GM21825 (cell line): ENCODE measurements around the gene NUDT14.

Experiments
- ATAC-seq: cut with Tn5 transposase; IDR thresholded peaks from one replicate; pipeline ENCODE4 v1.9.1; 2021; ENCODE audit warnings: mild to moderate bottlenecking, moderate library complexity; ENCODE audit not compliant: unreplicated experiment

The NUDT14 gene

DNA sequence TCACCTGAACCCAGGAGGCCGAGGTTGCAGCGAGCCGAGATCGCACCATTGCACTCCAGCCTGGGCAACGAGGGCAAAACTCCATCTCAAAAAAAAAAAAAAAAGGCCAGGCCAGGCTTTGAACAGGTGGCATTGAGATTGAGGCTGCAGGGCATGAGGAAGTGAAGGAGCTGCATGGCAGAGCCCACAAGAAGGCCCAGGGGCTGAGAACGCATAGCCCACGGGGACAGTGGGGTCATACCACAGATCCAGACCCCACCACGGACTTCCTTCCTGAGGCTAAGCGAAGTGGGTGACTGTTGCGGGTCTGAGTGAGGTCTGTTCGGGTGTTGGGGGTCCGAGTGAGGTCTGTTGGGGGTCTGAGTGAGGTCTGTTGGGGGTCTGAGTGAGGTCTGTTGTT is 20.3 kb downstream of the NUDT14 start:
- no peak for ATAC-seq

DNA sequence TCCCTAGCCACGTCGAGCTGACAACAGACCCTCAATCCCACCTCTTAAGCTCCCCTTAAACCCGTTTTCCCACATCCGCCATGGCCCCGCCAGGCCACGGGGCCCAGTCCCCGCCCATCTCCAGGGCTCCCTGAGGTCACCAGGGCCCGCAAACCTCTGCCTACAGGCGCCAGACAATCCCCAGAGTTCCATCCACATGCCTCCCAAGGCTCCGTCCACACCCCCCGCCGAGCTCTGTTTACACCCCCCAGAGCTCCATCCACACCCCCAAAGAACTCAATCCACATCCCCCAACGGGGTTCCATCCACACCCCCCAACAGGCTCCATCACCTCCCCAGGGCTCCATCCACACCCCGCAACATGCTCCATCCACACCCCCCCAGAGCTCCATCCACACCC is 21.8 kb downstream of the NUDT14 start:
- no peak for ATAC-seq

DNA sequence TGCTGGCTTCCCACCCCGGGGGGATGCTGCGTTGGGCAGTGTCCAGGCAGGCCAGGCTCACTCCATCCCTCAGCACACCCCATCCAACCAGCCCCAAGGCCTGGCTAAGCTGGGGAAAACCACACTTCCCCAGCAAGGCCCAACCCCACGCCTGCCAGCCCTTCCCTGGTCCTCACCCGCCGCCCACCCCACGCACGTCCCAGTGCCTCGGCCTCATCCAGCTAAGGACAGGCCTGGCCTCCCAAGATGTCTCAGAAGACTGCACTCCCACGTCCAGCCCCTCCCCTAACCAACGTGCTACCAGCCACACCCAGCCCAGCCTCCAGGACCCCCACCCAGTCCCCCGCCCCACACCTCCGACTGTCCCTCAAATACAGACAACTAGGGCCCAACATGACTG is 22.3 kb downstream of the NUDT14 start:
- ATAC-seq, result no peak

DNA sequence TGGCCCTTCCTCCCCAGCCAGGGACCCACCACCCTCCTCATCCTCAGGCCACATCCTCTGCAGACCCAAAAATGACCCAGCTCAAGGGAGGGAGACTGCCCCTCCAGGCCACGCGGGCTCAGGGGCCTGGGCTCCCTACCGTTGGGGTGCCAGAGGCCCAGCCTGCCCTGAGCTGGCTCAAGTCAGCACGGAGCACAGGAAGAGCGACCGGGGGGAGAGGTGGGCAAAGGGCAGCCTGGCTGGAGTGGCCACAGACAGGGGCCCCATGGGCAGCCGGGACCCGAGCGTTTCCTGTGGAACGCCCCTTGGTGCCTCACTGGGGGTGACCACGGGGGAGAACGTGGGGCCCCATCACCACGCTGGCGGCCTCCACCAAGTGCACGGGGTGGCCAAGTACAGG is 23.2 kb downstream of the NUDT14 start:
- ATAC-seq, result no peak

DNA sequence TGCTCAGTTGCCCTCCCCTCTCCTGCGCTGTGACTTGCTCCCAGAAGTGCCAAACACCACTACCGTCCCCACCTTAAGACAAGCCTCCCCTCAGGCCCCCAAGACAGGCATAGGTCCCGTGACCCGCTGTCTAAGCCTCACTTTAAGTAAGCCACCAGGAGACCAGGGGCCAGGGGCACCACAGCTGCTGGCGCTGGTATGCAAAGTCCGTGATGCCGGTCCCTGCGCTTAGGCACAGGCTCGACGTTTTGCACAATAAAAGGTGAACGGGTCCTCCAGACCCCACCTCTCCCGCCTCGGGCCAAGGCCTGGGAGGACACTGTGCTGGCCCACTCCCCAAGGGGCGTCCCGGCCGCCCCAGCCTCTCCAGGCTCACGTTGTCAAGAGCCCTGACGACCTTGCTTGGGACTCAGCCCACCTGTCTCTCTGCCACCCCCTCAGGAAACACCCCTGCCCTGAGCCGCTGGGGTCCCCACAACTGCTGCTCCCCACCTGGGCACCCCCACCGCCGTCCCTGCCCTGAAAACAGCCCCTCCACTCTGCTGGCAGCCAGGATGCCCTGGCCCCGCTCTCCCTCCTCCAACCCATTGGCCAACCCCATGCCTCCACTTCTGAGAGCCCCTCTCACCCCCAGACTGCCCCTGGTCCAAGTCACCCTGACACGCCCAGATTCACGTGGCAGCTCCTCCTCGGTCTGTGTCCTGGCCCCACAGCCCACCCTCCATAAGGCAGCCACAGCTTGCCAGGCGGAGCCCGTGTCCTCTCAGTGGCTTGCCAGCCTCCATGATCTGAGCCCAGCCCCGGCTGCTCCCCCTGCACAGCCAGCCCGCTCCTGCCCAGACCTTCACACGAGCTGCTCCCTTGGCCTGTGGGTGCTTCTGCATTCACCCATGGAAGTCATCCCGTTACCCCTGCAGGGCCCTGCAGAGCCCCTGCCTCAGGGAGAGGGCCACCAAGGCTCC is 24.4 kb downstream of the NUDT14 start:
- ATAC-seq, result no peak

DNA sequence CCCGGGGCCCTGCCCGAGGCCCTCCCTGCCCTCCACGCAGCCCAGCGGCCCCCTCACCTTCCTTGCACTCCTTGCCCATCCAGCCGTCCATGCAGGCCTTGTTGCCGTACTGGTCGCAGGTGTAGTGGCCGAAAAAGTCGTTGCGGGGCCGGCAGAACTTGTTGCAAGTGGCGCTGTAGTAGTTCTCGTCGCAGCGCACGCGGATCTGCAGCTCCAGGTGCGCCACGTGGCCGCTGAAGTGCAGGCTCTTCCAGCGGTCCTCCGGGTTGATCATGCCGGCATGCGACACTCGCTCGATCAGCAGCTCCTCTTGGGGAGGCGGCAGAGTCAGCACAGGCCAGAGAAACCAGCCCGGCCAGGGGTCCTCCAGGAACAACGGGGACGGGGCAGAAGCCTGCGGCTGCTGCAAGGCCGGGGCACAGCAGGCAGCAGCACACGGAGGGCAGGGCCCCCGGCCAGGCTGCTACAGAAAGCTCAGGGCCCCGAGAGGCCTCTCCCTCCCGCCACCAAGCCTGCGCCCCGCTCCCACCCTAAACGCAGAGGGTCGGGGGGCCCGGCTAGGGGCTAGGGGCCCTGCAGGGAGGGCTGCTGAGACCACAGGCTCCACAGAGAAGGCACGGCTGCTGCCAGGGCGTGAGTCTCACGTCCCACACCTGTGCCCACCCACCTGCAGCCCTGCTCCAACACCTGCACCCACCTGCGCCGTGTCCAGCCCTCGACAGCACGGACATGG is 25.3 kb downstream of the NUDT14 start:
- ATAC-seq, result no peak

DNA sequence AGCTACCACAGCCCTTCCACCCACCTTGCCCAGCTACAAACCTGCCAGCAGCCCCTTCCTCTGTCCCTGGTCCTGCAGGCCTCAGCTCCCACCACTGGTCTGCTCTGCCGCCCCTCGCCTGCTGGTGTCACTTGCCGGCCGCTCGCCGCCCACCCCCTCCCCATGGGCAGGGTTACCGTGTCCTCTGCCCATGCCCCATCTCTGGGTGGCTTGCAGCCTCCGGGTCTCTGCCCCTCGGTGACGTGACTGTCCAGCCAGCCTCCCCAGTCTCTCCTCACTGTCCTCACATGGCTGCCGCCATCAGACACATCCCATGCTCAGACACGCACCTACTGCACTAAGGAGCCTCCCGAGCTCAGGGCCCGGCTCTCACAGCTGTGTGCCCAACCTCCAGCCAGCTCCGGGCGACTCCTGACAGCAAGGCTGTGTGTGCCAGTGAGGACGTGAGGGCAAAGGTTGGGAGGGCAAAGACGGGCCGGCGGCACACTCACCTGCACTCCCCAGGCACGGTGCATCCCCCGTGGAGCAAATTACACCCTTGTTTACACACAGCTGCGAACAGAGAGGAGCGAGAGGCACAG is 26.0 kb downstream of the NUDT14 start:
- ATAC-seq, result no peak

DNA sequence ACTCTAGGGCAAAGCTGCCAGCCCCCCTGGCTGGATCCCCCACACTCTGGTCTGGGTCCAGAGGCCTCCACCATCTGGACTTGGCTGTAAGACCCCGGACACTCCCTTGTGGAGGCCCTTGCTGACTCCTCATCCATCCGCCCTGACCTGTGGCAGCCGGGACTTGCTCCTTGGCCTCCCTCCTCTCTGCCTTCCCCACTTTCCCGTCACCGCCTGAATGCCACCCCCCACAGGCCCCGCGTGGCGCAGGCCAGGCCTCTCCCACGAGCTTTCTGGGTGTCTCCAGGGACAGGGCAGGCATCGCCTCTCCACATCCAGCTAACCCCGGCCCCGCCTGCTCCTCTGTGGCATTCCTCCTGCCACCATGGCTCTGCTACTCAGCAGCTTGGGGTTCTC is 26.6 kb downstream of the NUDT14 start:
- no peak for ATAC-seq

DNA sequence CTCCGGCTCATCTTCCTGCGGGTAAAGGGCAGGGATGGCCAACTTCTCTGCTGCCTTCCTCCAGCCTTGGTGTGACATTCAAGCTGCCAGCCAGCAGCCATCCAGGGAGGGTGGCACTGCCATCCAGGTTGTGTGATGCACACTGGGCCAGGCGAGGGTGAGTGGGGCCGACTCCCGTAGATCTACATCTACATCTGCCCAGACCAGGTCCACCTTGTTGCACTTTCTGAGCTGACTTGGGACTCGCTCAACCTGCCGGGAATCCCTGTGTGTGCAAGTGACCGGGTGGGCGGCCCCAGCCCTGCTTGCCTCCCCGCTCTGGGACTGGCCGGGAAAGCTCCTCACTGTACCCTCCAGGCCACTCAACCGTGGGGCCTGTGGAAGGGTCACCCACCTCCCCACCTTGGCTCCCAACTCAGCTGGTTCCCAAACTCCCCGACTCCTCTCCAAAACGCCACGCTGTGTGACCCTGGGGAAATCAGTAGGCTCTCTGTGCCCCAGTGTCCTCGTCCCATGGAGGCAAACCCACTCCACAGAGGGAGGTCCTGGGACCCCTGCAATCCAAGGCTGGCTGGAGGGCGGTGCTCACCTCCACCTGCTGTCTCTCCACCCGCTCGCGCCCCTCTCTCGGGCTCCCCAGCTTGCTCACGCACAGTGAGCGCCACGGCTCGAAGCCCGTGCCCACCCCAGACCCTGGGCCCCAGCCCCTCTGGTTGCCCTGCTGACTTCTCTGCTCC is 27.2 kb downstream of the NUDT14 start:
- no peak for ATAC-seq

DNA sequence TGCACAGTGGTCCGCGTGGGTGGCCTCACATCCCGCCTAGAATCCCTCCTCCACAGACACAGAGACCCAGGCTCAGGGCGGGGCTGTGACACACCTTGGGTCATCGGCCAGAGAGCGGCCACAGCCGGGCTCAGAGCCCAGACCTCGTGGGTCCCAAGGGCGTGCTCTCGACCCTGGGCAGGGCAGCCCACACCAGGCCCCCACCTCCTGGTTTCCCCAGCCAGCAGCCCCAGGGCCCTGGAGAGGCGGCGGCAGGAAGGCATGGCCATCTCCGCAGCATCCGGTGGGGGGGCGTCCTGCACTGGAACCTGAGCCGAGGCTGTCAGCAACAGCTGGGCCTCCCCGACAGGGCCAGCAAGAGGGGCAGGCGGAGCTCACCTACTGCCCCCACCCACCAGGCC is 27.8 kb downstream of the NUDT14 start:
- ATAC-seq, result no peak

DNA sequence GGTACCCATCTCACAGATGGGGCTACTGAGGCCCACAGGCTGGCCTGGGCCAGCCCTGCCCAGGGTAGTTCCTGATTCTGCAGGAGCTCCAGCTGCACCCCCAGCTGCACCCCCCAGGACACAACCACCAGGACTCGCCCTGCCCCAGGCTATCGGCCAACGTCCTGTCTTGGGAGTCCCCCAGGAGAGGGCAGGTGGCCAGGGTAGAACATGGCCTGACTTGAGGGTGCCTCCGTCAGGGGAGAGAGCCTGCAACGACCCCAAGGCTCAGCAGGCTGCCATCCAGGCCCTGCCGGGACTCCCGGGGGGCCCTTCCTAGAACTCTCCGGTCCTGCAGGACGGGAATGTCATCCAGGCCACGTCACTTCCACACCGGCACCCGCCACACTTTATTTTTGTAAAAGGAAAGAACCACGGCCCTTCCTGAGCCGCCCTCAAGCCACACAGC is 28.3 kb downstream of the NUDT14 start:
- ATAC-seq, result no peak

DNA sequence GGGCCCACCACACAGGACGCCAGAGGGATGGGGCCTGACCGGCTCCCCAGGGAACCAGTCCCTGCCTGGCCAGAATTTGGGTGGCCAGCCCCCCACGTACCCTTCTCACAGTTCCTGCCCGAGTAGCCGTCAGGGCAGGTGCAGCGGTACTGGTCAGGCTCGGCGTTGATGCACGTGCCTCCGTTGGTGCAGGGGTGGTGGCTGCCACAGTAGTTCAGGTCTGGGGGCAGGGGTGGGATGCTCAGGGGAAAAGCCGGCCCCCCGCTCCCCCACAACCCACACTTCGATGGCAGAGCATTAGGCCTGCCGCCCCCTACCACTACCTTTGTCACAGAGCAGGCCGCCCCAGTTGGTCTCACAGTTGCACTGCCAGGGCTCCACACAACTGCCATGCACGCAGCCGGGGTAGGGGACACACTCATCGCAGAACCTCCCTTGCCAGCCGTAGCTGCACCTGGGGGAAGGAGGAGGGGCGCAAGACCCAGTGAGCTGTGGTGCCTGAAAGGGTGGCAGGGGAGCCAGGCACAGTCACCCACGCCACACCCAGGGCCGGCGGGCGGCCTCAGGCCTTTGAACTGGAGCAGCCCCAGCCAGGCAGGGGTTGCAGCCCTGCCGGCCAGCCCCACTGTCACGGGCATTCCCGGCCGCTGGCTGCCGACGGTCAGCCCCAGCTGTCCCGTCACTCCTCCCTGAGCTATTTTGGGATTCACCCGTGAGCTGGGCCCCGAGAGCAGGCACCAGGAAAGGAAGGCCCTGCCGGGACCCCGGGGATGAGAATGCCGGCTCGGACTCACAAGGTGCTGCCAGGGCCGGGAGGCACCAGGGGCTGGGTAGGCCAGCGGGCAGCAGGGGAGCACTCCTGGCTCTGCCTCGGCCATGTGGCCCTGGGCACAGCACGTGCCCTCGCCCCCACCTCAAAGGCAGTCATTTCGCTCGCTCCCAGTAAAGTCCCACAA is 29.0 kb downstream of the NUDT14 start:
- ATAC-seq, result no peak

DNA sequence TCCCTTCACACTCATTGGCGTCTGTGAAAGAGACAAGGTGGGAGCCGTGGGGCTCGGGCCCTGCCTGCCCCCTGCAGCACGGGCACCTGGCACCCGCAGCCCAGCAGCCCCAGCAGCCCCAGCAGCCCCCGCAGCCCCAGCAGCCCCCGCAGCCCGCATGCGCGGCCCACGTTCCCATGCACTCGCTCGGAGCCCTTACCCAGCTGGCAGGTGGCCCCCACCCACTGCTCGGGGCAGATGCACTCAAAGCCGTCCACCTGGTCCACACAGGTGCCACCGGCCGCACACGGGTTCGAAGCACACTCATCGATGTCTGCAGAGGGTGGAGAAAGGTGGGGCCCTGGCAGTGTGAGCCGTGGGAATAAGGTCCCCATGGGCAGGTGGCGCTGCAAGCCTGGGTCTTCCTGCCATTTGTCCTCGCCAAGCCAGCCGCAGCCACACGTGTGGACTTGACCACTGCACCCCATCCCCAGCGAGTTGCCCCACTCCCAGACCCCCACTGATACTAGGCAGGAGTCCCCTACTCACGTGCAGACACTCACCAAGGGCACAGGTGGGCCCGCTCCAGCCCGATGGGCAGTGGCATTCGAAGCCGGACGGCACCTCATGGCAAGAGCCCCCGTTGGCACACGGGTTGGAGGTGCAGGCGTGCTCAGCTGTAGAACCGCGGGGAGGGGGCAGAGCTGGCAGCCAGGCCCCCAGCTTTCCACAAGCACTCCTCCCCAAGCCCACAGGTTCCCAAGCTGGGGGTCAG is 29.9 kb downstream of the NUDT14 start:
- ATAC-seq, result no peak

DNA sequence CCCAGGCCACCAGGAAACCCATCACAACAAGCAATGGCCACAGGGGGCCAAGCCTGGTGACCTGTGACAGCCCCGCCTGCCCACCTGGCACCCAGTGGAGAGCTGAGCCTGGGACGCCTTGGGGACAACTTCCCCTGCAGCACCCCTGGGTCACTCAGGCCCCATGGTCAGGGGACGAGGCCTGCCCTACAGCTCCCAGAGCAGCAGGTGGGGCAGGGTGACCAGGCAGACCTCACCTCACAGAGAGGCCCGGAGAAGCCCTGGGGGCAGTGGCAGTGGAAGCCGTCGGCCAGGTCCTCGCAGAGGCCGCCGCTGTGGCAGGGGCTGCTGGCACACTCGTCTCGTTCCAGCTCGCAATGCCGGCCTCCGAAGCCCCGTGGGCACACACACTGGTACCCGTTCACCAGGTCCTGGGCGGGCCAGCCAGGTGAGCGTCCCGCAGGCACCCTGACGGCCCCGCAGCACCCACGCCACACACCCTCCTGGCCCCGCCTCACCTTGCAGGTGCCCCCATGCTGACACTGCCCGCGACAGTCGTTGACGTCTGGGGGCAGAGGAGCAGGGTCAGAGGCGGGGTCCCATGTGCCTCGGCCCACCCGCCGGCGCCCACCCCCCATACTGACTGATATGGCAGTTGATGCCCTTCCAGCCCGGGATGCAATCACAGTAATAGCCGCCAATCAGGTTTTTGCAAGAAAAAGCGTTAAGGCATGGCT is 30.6 kb downstream of the NUDT14 start:
- no peak for ATAC-seq

DNA sequence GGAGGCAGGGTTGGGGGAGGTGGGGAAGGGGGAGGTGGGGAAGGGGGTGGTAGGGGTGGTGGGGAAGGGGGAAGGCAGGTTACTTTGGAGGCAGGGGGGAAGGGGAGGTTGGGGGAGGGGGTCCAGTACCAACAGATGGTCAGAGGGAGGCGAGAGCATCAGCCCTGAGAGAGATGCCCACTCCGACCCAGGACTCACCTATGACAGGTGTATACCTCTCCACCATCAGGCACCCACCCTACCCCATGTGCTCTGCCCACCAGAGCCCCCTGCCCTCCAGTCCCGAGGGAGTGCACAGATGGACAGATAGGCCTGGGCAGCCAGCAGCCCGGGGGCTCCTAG is 31.1 kb downstream of the NUDT14 start:
- no peak for ATAC-seq

DNA sequence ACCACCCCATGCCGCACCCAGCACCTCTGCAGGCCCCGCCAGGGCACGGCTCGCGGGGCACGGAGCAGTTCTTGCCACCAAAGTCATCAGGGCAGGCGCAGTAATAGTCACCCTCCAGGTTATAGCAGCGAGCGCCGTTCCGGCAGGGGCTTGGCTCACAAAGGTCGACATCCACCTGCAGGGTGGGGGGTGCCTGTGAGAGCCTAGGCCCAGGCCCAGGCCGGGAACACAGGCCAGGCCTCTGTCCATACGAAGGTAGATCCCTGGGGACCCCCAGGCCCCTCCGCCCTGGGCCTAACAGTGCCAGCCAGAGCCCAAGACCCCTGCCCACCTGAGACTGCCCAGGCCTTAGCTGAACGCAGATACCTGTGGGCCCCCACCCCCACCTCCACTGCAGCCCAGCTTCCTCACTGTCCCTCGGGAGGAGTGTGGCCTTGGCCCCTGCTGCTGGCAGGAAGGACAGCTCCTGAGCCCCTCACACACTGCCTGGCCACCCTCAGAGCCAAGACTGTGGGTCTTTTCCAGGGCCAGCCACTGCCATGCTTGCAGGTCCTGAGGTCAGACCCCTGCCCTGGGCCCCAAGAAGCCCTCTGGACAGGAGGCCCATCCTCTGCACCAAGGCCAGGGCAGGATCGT is 31.8 kb downstream of the NUDT14 start:
- no peak for ATAC-seq

DNA sequence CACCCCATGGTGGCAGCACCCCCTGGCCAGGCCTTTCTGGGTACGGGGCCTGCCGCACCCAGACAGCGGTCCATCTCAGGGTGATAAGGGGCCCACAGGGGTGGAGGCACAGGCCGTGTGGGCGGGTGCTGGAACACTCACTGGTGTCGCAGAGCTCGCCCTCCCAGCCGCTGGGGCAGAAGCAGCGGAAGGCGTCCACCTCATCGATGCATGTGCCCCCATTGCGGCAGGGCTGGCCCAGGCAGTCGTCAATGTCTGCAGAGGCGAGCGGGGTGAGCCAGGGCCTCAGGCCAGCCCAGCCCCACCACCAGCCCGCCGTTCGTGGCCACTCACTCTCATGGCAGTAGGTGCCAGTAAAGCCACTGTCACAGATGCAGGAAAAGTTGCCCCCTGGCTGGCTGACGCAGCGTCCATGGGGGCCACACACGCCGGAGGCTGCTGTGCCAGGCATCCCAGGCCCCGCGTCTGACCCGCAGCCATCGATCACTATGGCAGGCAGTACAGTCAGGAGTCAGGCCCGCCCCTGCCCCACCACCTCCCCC is 32.4 kb downstream of the NUDT14 start:
- ATAC-seq, result no peak
